Activated CD4-positive, alpha-beta T cell treated with anti-CD3 and anti-CD28 coated beads for 4 hours (primary cell): ENCODE data around the gene SERP1.
"Not testable (repeated sequence)": the region's sequence is repeated elsewhere in the genome, so short reads cannot be mapped to it uniquely, and the experiment has no call there.

ENCODE experiments used
- DNase-seq, 2 donors: peaks; one replicate each; pipeline ENCODE4 v3.0.0-alpha.2; 2020

The SERP1 gene

GRCh38 chr3:150538324-150539208 lies 7.7 kb downstream of the SERP1 start:
- DNase-seq: no peak

GRCh38 chr3:150535204-150535603 lies 11.1 kb downstream of the SERP1 start:
- no peak for DNase-seq

GRCh38 chr3:150531775-150532174 lies 14.5 kb downstream of the SERP1 start:
- no peak for DNase-seq

GRCh38 chr3:150528354-150528797 lies 17.9 kb downstream of the SERP1 start:
- DNase-seq: no peak

- no peak for DNase-seq
Observed at GRCh38 chr3:150527464-150528255, 18.6 kb downstream of the SERP1 start.

- DNase-seq: no peak
Observed at GRCh38 chr3:150523538-150523937, 22.8 kb downstream of the SERP1 start.

- no peak for DNase-seq
Observed at GRCh38 chr3:150521463-150521862, 24.8 kb downstream of the SERP1 start.

GRCh38 chr3:150520408-150520807 lies 25.9 kb downstream of the SERP1 start:
- DNase-seq: no peak

GRCh38 chr3:150519026-150519425 lies 27.3 kb downstream of the SERP1 start:
- no peak for DNase-seq

GRCh38 chr3:150515210-150515609 lies 31.1 kb downstream of the SERP1 start:
- no peak for DNase-seq

GRCh38 chr3:150511122-150511821 lies 35.0 kb downstream of the SERP1 start:
- DNase-seq: no peak

- DNase-seq: no peak
Observed at GRCh38 chr3:150509780-150510179, 36.5 kb downstream of the SERP1 start.

GRCh38 chr3:150508401-150508800 lies 37.9 kb downstream of the SERP1 start:
- no peak for DNase-seq

GRCh38 chr3:150504483-150504882 lies 41.8 kb downstream of the SERP1 start:
- DNase-seq: no peak

GRCh38 chr3:150503402-150504099 lies 42.7 kb downstream of the SERP1 start:
- no peak for DNase-seq

- DNase-seq: not testable (repeated sequence)
Observed at GRCh38 chr3:150500960-150501359, 45.3 kb downstream of the SERP1 start.

- no peak for DNase-seq
Observed at GRCh38 chr3:150497956-150498355, 48.3 kb downstream of the SERP1 start.

- DNase-seq: peak in 1 of 2 donors; percentile 17
Observed at GRCh38 chr3:150495563-150496168, 50.6 kb downstream of the SERP1 start.

- DNase-seq: no peak
Observed at GRCh38 chr3:150495149-150495548, 51.1 kb downstream of the SERP1 start.

- no peak for DNase-seq
Observed at GRCh38 chr3:150494411-150494977, 51.8 kb downstream of the SERP1 start.
